DOHH2 (cell line): Measurements from ENCODE around the gene RLN3.

Experiments
- H3F3A ChIP-seq: fragments of 200-600 bp; sonication (generic), shearing (Covaris generic); 2 replicates; pipeline ENCODE4 v1.6.0; 2016; ENCODE audit warnings: antibody characterized with exemption, mild to moderate bottlenecking; ENCODE audit not compliant: control insufficient read depth, insufficient read depth
- H3K27ac ChIP-seq: fragments of 200-600 bp; sonication (generic); 2 replicates; pipeline ENCODE4 v1.5.1; 2014; ENCODE audit warnings: low read depth, mild to moderate bottlenecking, low read length, moderate library complexity
- H3K27me3 ChIP-seq: fragments of 200-600 bp; sonication (generic); 2 replicates; pipeline ENCODE4 v1.6.1; 2014; ENCODE audit warnings: mild to moderate bottlenecking, low read length, mixed read lengths; ENCODE audit not compliant: control insufficient read depth
- H3K36me3 ChIP-seq: fragments of 200-600 bp; sonication (generic); 2 replicates; pipeline ENCODE4 v1.6.1; 2014; ENCODE audit warnings: mild to moderate bottlenecking, low read length, moderate library complexity, mixed read lengths; ENCODE audit not compliant: control insufficient read depth
- H3K4me1 ChIP-seq: fragments of 200-600 bp; sonication (generic); 2 replicates; pipeline ENCODE4 v1.6.1; 2014; ENCODE audit warnings: mild to moderate bottlenecking, low read length, mixed read lengths; ENCODE audit not compliant: control insufficient read depth
- H3K4me2 ChIP-seq: fragments of 200-600 bp; sonication (generic); 2 replicates; pipeline ENCODE4 v1.6.0; 2014; ENCODE audit warnings: mild to moderate bottlenecking, low read length, moderate library complexity
- H3K4me3 ChIP-seq: fragments of 200-600 bp; sonication (generic); 2 replicates; pipeline ENCODE4 v1.5.1; 2014; ENCODE audit warnings: mild to moderate bottlenecking, low read length, mixed read lengths
- H3K79me2 ChIP-seq: fragments of 200-600 bp; sonication (generic); 2 replicates; pipeline ENCODE4 v1.6.1; 2014; ENCODE audit warnings: mild to moderate bottlenecking, low read length, mixed read lengths; ENCODE audit not compliant: control insufficient read depth
- H3K9me2 ChIP-seq: fragments of 200-600 bp; sonication (generic); replicated peaks from 2 replicates; pipeline ENCODE4 v1.6.1; 2014; ENCODE audit warnings: mild to moderate bottlenecking, low read length, mixed read lengths; ENCODE audit not compliant: control insufficient read depth
- H3K9me3 ChIP-seq: fragments of 200-600 bp; sonication (generic); 2 replicates; pipeline ENCODE4 v1.6.1; 2014; ENCODE audit warnings: antibody characterized with exemption, low read length, mixed read lengths; ENCODE audit not compliant: control insufficient read depth, insufficient read depth
- H4K20me1 ChIP-seq: fragments of 200-600 bp; sonication (generic); 2 replicates; pipeline ENCODE4 v1.6.0; 2014; ENCODE audit warnings: low read depth, mild to moderate bottlenecking, antibody characterized with exemption, low read length, moderate library complexity; ENCODE audit not compliant: control insufficient read depth, insufficient read depth
- CTCF ChIP-seq: fragments of 200-600 bp; sonication (generic); IDR thresholded peaks from one replicate; pipeline ENCODE4 v1.5.1; 2014; ENCODE audit warnings: antibody characterized with exemption, mild to moderate bottlenecking, low read depth, low read length; ENCODE audit not compliant: poor library complexity, severe bottlenecking
- EZH2phosphoT487 ChIP-seq: fragments of 200-600 bp; sonication (generic); IDR thresholded peaks from 2 replicates; pipeline ENCODE4 v1.6.1; 2017; ENCODE audit warnings: borderline replicate concordance, mild to moderate bottlenecking, antibody characterized with exemption, low read length, moderate library complexity, mixed read lengths

RLN3 gene

GRCh38 chr19:13979686-13980085, 48.3 kb upstream of the RLN3 start:
- Histone ChIP-seq H3K4me3 (no peak overlapping the region), H3K4me1 (peaks cover 33% of the 10 kb centered on the region), H3K79me2 (no peaks in the 10 kb centered on the region), H3K36me3 (peaks cover 9% of the 10 kb centered on the region; the same call in 1 of the 2 replicates), H3K4me2 (no peak overlapping the region), H3F3A (peaks cover 4% of the 10 kb centered on the region), H3K27ac (no peak overlapping the region), H3K27me3 (no peaks in the 10 kb centered on the region), H3K9me3 (no peaks in the 10 kb centered on the region), H3K9me2 (no peaks in the 10 kb centered on the region), H4K20me1 (no peaks in the 10 kb centered on the region)
- TF ChIP-seq EZH2phosphoT487 = no peak
- TF ChIP-seq CTCF = no peak

- Histone ChIP-seq H3K4me2 (no peak overlapping the region), H3K27me3 (no peaks in the 10 kb centered on the region), H3K9me2 (no peaks in the 10 kb centered on the region), H3K27ac (no peak overlapping the region), H3K36me3 (peaks cover 9% of the 10 kb centered on the region; the same call in 1 of the 2 replicates), H3F3A (peaks cover 10% of the 10 kb centered on the region), H3K4me1 (peaks cover 40% of the 10 kb centered on the region), H4K20me1 (no peaks in the 10 kb centered on the region), H3K4me3 (no peak overlapping the region), H3K9me3 (no peaks in the 10 kb centered on the region), H3K79me2 (no peaks in the 10 kb centered on the region)
- TF ChIP-seq EZH2phosphoT487 (no peak), CTCF (no peak)
Measured at GRCh38 chr19:13980340-13980739, 47.6 kb upstream of the RLN3 start.

GRCh38 chr19:13981021-13981420, 46.9 kb upstream of the RLN3 start:
- H3K79me2 ChIP-seq = no peaks in the 10 kb centered on the region
- no peaks in the 10 kb centered on the region for H3K27me3 ChIP-seq
- no peak overlapping the region for H3K4me2 ChIP-seq
- H3K27ac ChIP-seq = no peak overlapping the region
- peaks cover 9% of the 10 kb centered on the region; the same call in 1 of the 2 replicates for H3K36me3 ChIP-seq
- H3K4me1 ChIP-seq = peaks cover 46% of the 10 kb centered on the region
- no peaks in the 10 kb centered on the region for H4K20me1 ChIP-seq
- H3F3A ChIP-seq = peaks cover 17% of the 10 kb centered on the region
- no peak for TF ChIP-seq EZH2phosphoT487
- no peak for TF ChIP-seq CTCF
- H3K9me3 ChIP-seq = no peaks in the 10 kb centered on the region
- no peaks in the 10 kb centered on the region for H3K9me2 ChIP-seq
- no peak overlapping the region for H3K4me3 ChIP-seq
